CMK (cell line): ENCODE data around the gene MMP24.
"Not testable (repeated sequence)": the region's sequence is repeated elsewhere in the genome, so short reads cannot be mapped to it uniquely, and the experiment has no call there.

ENCODE experiments used
- DNase-seq: peaks from one replicate; pipeline ENCODE4 v3.0.0-alpha.2; 2010; ENCODE audit warnings: low read depth

MMP24 gene

GRCh38 chr20:35260426-35260825, 33.9 kb downstream of the MMP24 start:
- DNase-seq = no peak

DNA sequence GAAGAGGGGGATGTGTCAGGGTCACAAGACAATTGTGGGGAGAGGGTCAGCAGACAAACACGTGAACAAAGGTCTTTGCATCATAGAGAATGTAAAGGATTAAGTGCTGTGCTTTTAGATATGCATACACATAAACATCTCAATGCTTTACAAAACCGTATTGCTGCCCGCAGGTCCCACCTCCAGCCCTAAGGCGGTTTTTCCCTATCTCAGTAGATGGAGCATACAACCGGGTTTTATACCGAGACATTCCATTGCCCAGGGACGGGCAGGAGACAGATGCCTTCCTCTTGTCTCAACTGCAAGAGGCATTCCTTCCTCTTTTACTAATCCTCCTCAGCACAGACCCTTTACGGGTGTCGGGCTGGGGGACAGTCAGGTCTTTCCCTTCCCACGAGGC, 35.8 kb downstream of the MMP24 start:
- DNase-seq = not testable (repeated sequence)

- not testable (repeated sequence) for DNase-seq
Observed at GRCh38 chr20:35262731-35263531, 36.4 kb downstream of the MMP24 start.

DNA sequence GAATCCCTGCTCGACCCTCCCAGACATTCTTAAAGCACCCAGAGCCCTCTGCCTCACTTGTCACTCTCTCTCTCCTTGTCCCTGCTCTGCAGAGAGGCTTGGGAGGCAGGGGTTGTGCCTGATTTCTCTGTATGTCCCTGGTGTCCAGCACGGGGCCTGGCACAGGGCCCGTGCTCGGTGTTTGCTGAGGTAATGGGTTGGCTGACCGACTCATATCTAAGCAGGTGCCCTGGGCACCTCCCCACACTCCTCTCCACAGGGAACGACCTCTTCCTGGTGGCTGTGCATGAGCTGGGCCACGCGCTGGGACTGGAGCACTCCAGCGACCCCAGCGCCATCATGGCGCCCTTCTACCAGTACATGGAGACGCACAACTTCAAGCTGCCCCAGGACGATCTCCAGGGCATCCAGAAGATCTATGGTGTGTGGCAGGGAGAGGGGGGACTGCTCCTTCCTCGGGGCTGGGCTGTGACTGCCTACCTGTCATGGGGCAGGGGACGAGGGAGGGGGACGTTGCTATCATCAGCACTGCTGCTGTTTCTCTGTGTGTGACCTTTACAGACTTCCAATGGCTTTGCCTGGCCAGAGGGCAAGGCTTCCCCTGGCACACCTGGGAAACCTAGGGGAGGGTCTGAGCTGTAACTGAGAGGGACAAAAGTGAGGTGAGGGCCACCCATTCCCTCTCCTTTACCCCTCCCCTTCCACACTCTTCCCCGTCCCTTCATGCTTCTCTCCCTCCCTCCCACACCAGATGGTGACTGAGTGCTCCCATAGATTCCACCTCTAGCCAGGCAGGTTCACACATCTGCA, 37.2 kb downstream of the MMP24 start:
- DNase-seq = no peak

DNA sequence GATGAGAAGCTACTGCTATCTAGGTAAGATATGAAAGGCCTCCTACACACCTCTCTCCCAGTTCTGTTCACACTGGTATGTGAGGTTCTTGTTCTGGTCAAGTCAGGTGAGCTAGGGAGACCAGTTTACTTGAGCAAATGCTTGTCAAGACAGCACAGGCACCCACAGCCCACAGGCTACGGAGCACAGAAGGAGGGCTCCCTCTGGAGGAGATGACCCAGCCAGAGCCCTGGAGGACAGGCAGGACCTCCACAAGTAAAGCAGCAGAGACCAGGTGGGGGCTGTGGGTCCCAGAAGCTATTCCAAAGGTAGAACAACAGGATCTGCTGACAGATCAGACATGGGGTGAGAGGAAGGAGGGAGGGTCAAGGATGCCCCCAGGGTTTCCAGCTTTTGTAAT, 38.3 kb downstream of the MMP24 start:
- DNase-seq = no peak

GRCh38 chr20:35267092-35267491, 40.6 kb downstream of the MMP24 start:
- DNase-seq = no peak

- DNase-seq = no peak
Observed at GRCh38 chr20:35269055-35269781, 42.7 kb downstream of the MMP24 start.

- no peak for DNase-seq
Observed at GRCh38 chr20:35270021-35270902, 43.8 kb downstream of the MMP24 start.

GRCh38 chr20:35271073-35271882, 44.8 kb downstream of the MMP24 start:
- DNase-seq = no peak

GRCh38 chr20:35271904-35272303, 45.4 kb downstream of the MMP24 start:
- DNase-seq = no peak

DNA sequence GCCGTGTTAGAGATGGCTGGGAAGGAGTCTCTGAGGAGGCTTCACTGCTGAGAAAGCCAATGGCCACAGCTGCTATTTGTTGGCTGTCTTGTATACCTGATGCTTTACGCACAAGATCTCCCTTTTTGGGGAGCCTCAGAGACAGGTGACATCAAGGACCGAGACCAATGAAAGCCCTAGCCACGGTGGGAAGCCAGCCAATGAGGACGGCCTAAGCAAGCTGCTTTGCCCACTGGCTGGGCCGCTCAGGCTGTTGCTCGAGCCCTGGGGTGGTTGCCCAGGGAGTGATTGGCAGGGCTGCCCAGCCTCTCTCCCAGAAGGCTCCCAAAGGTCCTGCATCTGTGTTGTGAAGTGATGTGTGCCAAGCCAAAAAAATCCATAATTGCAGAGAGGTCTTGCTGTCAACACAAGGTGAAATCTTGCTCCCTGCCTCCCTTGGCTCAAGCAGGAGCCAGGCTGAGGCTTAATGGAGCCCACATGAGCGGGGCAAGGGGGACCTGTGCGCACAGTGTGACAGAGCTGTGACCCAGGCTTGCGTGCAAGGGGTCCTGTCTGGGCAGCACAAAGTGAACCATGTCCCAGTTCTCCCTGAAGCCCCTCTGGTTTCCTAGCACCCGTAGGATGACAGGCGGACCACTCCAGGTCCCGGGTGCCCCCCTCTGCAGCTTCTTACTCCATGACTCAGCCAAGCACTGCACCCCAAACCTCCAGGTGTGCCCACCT, 47.1 kb downstream of the MMP24 start:
- no peak for DNase-seq

- DNase-seq = no peak
Observed at GRCh38 chr20:35274172-35275092, 47.9 kb downstream of the MMP24 start.

- no peak for DNase-seq
Observed at GRCh38 chr20:35275741-35276251, 49.3 kb downstream of the MMP24 start.

- no peak for DNase-seq
Observed at GRCh38 chr20:35276408-35276807, 49.9 kb downstream of the MMP24 start.

DNA sequence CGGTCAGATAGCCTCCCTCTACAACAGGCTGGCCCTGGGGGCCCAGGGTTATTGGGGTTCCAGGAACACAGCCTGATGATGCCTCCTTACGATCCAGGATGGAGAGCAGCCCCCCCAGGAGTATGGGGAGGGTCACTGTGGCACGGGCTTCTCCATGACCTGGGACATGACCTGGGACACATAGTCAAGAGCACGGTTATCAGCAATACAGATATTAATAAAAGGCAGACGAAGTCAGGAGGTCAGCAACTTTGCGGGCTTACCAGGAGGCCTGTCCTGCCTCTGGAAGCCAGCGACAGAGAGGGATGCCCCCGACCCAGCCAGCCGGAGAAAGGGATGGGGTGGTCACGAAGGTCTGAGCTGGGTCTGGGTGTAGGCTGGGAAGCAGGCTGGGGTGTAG, 50.6 kb downstream of the MMP24 start:
- DNase-seq = no peak

- DNase-seq = peak; percentile 85
Observed at GRCh38 chr20:35277531-35278395, 51.3 kb downstream of the MMP24 start, which contains the start of gene MMP24OS. MMP24OS (minus strand) TSS chr20:35278122; CDS start chr20:35277929, 193 bp downstream.

DNA sequence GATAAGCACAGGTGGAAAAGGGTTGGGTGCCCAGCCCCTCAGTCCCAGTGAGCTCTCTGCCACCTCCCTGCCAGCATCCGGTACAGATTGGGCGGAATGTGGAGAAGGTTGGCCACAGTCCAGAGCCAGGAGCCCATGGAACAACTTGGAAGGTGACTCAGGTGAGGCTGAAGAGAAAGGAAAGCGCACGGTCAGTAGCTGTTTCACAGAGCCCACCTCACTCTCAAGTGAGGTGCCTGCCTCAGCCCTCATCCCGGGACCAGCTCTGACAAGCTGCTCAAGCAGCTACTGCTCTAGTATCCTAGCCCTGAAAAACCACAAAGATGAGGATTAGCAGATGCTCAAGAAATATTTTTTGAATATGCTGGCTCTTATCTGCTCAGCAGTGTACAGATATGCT, 52.5 kb downstream of the MMP24 start:
- DNase-seq = no peak
